ENCODE data around the gene AEBP2. TPM values are rescaled to one million over a fixed set of nuclear protein-coding genes. Genes with fewer than 3 reads are reported as not detected.

AEBP2 gene
- total and polyA plus RNA-seq, 9 of the 15 experiments (the other 6 are each of a cell fraction or from before 2014, with no cell fraction given) = 5.7 to 43.7 (median 10.3) TPM

DNA sequence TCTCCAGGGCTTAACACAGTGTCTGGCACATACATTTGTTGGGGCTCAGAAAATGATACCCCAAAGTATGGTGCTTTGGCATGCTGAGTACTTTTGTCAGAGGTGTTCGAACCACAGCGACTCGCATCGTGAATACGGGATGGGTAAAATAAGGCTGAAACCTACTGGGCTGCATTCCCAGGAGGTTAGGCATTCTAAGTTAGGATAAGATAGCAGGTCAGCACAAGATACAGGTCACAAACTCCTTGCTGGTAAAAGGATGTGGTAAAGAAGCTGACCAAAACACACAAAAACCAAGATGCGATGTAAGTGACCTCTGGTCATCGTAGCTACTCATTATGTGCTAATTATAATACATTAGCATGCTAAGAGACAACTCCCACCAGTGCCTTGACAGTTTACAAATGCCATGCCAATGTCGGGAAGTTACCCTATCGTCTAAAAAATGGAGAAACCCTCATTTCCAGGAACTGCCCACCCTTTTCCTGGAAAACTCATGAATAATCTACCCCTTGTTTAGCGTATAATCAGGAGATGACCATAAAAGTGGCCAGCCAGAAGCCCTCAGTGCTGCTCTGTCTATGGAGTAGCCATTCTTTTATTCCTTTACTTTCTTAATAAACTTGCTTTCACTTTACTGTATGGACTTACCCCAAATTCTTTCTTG is 3.3 kb upstream of the AEBP2 start:
- FAIRE-seq (no peak), DNase-seq (ENCODE audit: extremely low read depth in 1 of 4, low spot score in 3 of 4) (no peak), ATAC-seq (no peak)
- POLR2A ChIA-PET = no interaction called here
- Histone ChIP-seq H3K4me2 (ENCODE audit: insufficient read depth, low read length) (no peak overlapping the region), H4K20me1 (replicated peaks; ENCODE audit: control insufficient read depth, insufficient read depth, low read length) (no peaks in the 10 kb centered on the region), H3K79me2 (ENCODE audit: control insufficient read depth, insufficient read depth, low read length) (peaks cover 14% of the 10 kb centered on the region), H3K27ac (ENCODE audit: extremely low read depth, low read depth, low read length) (no peak overlapping the region), H2AFZ (ENCODE audit: low read depth, low read length) (no peak overlapping the region), H3K27me3 (ENCODE audit: control insufficient read depth in 2 of 2, insufficient read depth in 2 of 2, low read length in 2 of 2) (no peaks in the 10 kb centered on the region), H3K9me1 (ENCODE audit: control insufficient read depth, insufficient read depth, low read length) (no peaks in the 10 kb centered on the region), H3K9me3 (replicated peaks; ENCODE audit: control insufficient read depth, insufficient read depth, low read depth, low read length) (no peaks in the 10 kb centered on the region), H3K9ac (ENCODE audit: insufficient read depth in 1 of 2, low read depth in 2 of 2, low read length in 2 of 2) (no peak overlapping the region), H3K36me3 (ENCODE audit: control insufficient read depth, insufficient read depth, low read length) (no peaks in the 10 kb centered on the region), H3K4me1 (replicated peaks in 1 of 2; ENCODE audit: control insufficient read depth in 2 of 2, insufficient read depth in 2 of 2, low read length in 2 of 2) (peaks cover 3 to 8% of the 10 kb centered on the region in 2 experiments; a peak in 2 of 5 replicates), H3K4me3 (no peak overlapping the region)
- in situ Hi-C loops (cut with MboI) = no loop called here
- no peak for TF ChIP-seq GATA2 (CRISPR knock-in tag; IDR thresholded peaks at IDR 0.05)
- no peak for TF ChIP-seq MBD2 (IDR thresholded peaks at IDR 0.05; ENCODE audit: borderline replicate concordance, low read depth)
- no peak for TF ChIP-seq FOS (IDR thresholded peaks at IDR 0.05; ENCODE audit: extremely low read depth, insufficient read length)
- TF ChIP-seq BRCA1 (IDR thresholded peaks at IDR 0.05) = no peak
- no peak for TF ChIP-seq BRCA1 (CRISPR knock-in tag; IDR thresholded peaks at IDR 0.05)
- TF ChIP-seq ARID2 (IDR thresholded peaks at IDR 0.05) = no peak
- intact Hi-C loops (cut with micrococcal nuclease) = no loop called here
- no TSS peak for BruUV-seq (replicated peaks)
- CTCF ChIA-PET (ENCODE audit: low intra/inter-chr PET ratio) = no interaction called here
- 58% methylated on average over 10 of the region's 10 CpGs for WGBS (ENCODE audit: insufficient coverage, low coverage, missing lambda C conversion rate)

DNA sequence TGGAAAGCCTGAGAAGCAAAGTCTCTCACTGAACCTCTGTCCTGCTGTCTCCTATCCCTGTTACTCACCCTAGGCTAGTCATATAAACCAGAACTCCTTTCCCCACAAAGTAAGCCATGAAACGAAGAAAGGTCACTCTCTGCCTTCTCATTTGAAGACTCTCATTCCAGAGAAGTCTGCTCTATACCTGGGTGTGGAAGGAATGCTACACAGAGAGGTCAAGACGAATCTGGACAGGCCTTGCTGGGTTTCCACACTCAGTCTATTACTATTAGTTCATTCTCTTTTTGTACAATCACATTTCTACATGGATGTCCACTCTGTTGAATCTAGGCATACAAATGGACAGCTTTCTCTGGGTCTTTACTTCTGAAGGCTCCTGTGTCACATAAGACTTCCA is 2.4 kb upstream of the AEBP2 start:
- Histone ChIP-seq H3K36me3 (ENCODE audit: control insufficient read depth, insufficient read depth, low read length) (no peaks in the 10 kb centered on the region), H3K9ac (ENCODE audit: insufficient read depth in 1 of 2, low read depth in 2 of 2, low read length in 2 of 2) (no peak overlapping the region), H3K79me2 (ENCODE audit: control insufficient read depth, insufficient read depth, low read length) (peaks cover 24% of the 10 kb centered on the region), H3K27me3 (ENCODE audit: control insufficient read depth in 2 of 2, insufficient read depth in 2 of 2, low read length in 2 of 2) (no peaks in the 10 kb centered on the region), H3K4me2 (ENCODE audit: insufficient read depth, low read length) (no peak overlapping the region), H3K4me3 (no peak overlapping the region), H4K20me1 (replicated peaks; ENCODE audit: control insufficient read depth, insufficient read depth, low read length) (no peaks in the 10 kb centered on the region), H3K4me1 (replicated peaks in 1 of 2; ENCODE audit: control insufficient read depth in 2 of 2, insufficient read depth in 2 of 2, low read length in 2 of 2) (peaks cover 3 to 8% of the 10 kb centered on the region in 2 experiments; a peak in 2 of 5 replicates), H3K9me3 (replicated peaks; ENCODE audit: control insufficient read depth, insufficient read depth, low read depth, low read length) (no peaks in the 10 kb centered on the region), H3K27ac (ENCODE audit: extremely low read depth, low read depth, low read length) (no peak overlapping the region), H2AFZ (ENCODE audit: low read depth, low read length) (no peak overlapping the region), H3K9me1 (ENCODE audit: control insufficient read depth, insufficient read depth, low read length) (no peaks in the 10 kb centered on the region)
- BruUV-seq (replicated peaks) = no TSS peak
- TF ChIP-seq, protein P1, sequence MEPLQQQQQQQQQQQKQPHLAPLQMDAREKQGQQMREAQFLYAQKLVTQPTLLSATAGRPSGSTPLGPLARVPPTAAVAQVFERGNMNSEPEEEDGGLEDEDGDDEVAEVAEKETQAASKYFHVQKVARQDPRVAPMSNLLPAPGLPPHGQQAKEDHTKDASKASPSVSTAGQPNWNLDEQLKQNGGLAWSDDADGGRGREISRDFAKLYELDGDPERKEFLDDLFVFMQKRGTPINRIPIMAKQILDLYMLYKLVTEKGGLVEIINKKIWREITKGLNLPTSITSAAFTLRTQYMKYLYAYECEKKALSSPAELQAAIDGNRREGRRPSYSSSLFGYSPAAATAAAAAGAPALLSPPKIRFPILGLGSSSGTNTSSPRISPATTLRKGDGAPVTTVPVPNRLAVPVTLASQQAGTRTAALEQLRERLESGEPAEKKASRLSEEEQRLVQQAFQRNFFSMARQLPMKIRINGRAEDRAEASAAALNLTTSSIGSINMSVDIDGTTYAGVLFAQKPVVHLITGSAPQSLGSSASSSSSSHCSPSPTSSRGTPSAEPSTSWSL (CRISPR knock-in tag; IDR thresholded peaks at IDR 0.05; ENCODE audit: borderline replicate concordance) = no peak
- TF ChIP-seq PTTG1 (tag; IDR thresholded peaks at IDR 0.05; ENCODE audit: low read depth) (no peak), FOS (IDR thresholded peaks at IDR 0.05; ENCODE audit: extremely low read depth, insufficient read length) (no peak), RBM34 (IDR thresholded peaks at IDR 0.05; ENCODE audit: borderline replicate concordance, insufficient read depth, low read length) (no peak), OTX1 (CRISPR knock-in tag; IDR thresholded peaks at IDR 0.05) (no peak), ZBTB1 (CRISPR knock-in tag; IDR thresholded peaks at IDR 0.05; ENCODE audit: borderline replicate concordance, low read depth) (no peak), ARNT (IDR thresholded peaks at IDR 0.05) (no peak), CBX2 (IDR thresholded peaks at IDR 0.05; ENCODE audit: insufficient read depth, low read length, poor library complexity, severe bottlenecking) (no peak), HMG20B (CRISPR knock-in tag; IDR thresholded peaks at IDR 0.05) (no peak)
- POLR2A ChIA-PET = no interaction called here
- in situ Hi-C loops (cut with MboI) = no loop called here
- CTCF ChIA-PET (ENCODE audit: low intra/inter-chr PET ratio) = no interaction called here
- DNase-seq (ENCODE audit: extremely low read depth in 1 of 4, low spot score in 3 of 4) (no peak), FAIRE-seq (no peak), ATAC-seq (no peak)
- intact Hi-C loops (cut with micrococcal nuclease) = no loop called here
- WGBS (ENCODE audit: insufficient coverage, low coverage, missing lambda C conversion rate) = 0% methylated on average over 2 of the region's 2 CpGs

All from K562 (cell line).